Type B pancreatic cell (in vitro differentiated cells): ENCODE measurements around the gene TPCN2. TPM values are rescaled to one million over a fixed set of nuclear protein-coding genes. Genes with fewer than 3 reads are reported as not detected.
A peak's percentile ranks its signal among the peaks of the same experiment; 100 is the strongest.

Experiments used
- DNase-seq: peaks from one replicate; pipeline ENCODE4 v3.0.0; 2021; ENCODE audit warnings: mixed read lengths; ENCODE audit not compliant: unreplicated experiment; ENCODE audit errors: extremely low spot score
- H3K27ac Mint-ChIP-seq: 2 replicates; pipeline ENCODE4 v1.8.0; 2021; ENCODE audit warnings: mild to moderate bottlenecking, mixed read lengths
- H3K27me3 Mint-ChIP-seq: 2 replicates; pipeline ENCODE4 v1.8.0; 2021; ENCODE audit warnings: mixed read lengths
- H3K36me3 Mint-ChIP-seq: 2 replicates; pipeline ENCODE4 v1.8.0; 2021; ENCODE audit warnings: mixed read lengths
- H3K4me1 Mint-ChIP-seq: one replicate; pipeline ENCODE4 v1.8.0; 2021; ENCODE audit warnings: mixed read lengths; ENCODE audit not compliant: unreplicated experiment
- H3K4me3 Mint-ChIP-seq: 2 replicates; pipeline ENCODE4 v1.8.0; 2021; ENCODE audit warnings: mild to moderate bottlenecking, mixed read lengths
- H3K9me3 Mint-ChIP-seq: 2 replicates; pipeline ENCODE4 v1.8.0; 2021; ENCODE audit warnings: mixed read lengths
- total RNA-seq: library from RNA; stranded (reverse); gene quantifications from 2 replicates; pipeline ENCODE4 v1.2.1, GENCODE V29; 2021; ENCODE audit warnings: low replicate concordance
- TF ChIP-seq, protein P1 (sequence below): fragments of 200-600 bp; sonication (generic); conservative IDR thresholded peaks from 2 replicates; pipeline ENCODE4 v1.5.0; 2021; ENCODE audit warnings: antibody characterized with exemption, mild to moderate bottlenecking

TPCN2 gene
- total RNA-seq, 1 donor from 2014 or later, result 19.5 TPM

DNA sequence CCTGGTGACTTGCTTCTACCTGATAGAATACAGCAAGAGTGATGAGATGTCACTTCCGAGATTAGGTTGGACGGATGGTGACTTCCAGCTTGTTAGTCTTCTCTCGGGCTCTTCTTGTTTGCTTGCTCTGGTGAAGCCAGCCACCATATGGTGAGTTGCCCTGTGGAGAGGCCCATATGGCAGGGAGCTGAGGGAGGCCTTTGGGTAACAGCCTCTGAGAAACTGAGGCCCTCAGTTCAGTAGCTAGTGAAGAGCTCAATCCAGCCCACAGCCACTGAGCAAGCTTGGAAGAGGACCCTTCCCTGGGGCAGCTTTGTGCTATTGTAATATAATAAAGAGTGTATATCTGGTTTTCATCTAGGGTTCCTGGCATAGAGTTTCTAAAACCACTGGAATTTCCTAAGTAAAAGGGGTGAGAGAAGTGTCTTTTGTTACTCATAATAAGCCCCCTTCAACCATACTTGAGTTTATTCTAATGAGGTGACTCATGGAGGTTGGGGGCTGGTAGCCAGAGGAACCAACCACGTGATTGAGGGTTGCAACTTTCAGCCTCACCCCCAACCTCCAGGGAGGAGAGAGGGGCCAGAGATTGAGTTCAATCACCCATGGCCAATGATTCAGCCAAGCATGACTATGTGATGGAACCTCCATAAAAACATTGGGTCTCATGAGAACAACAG, 8.0 kb upstream of the TPCN2 start:
- DNase-seq, result no peak
- TF ChIP-seq, protein P1, sequence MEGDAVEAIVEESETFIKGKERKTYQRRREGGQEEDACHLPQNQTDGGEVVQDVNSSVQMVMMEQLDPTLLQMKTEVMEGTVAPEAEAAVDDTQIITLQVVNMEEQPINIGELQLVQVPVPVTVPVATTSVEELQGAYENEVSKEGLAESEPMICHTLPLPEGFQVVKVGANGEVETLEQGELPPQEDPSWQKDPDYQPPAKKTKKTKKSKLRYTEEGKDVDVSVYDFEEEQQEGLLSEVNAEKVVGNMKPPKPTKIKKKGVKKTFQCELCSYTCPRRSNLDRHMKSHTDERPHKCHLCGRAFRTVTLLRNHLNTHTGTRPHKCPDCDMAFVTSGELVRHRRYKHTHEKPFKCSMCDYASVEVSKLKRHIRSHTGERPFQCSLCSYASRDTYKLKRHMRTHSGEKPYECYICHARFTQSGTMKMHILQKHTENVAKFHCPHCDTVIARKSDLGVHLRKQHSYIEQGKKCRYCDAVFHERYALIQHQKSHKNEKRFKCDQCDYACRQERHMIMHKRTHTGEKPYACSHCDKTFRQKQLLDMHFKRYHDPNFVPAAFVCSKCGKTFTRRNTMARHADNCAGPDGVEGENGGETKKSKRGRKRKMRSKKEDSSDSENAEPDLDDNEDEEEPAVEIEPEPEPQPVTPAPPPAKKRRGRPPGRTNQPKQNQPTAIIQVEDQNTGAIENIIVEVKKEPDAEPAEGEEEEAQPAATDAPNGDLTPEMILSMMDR, result no peak
- Mint-ChIP-seq H3K27ac (no peak overlapping the region), H3K9me3 (no peaks in the 10 kb centered on the region), H3K4me3 (no peak overlapping the region), H3K36me3 (no peaks in the 10 kb centered on the region), H3K4me1 (peaks cover 21% of the 10 kb centered on the region), H3K27me3 (peaks cover 6% of the 10 kb centered on the region)

- Mint-ChIP-seq H3K4me3 (no peak overlapping the region), H3K36me3 (no peaks in the 10 kb centered on the region), H3K27ac (no peak overlapping the region), H3K27me3 (peaks cover 6% of the 10 kb centered on the region), H3K4me1 (peaks cover 21% of the 10 kb centered on the region), H3K9me3 (no peaks in the 10 kb centered on the region)
- TF ChIP-seq, protein P1, result no peak
- no peak for DNase-seq
Measured at GRCh38 chr11:69041516-69041915, 7.2 kb upstream of the TPCN2 start.

GRCh38 chr11:69044111-69045013, 4.4 kb upstream of the TPCN2 start:
- TF ChIP-seq, protein P1, result peak; percentile 57
- Mint-ChIP-seq H3K36me3 (no peaks in the 10 kb centered on the region), H3K27me3 (peaks cover 6% of the 10 kb centered on the region), H3K9me3 (no peaks in the 10 kb centered on the region), H3K4me1 (peaks cover 25% of the 10 kb centered on the region), H3K4me3 (no peak overlapping the region), H3K27ac (peak overlapping the region; percentile 61)
- DNase-seq, result no peak

GRCh38 chr11:69048031-69048693, 570 bp upstream of the TPCN2 start:
- Mint-ChIP-seq H3K9me3 (no peaks in the 10 kb centered on the region), H3K4me1 (peaks cover 24% of the 10 kb centered on the region), H3K4me3 (peak overlapping the region; percentile 82), H3K36me3 (no peaks in the 10 kb centered on the region), H3K27me3 (peaks cover 6% of the 10 kb centered on the region), H3K27ac (peak overlapping the region; percentile 78)
- TF ChIP-seq, protein P1, result no peak
- no peak for DNase-seq

- Mint-ChIP-seq H3K9me3 (no peaks in the 10 kb centered on the region), H3K27ac (peak overlapping the region; percentile 63), H3K4me3 (peak overlapping the region; percentile 80), H3K4me1 (peaks cover 19% of the 10 kb centered on the region), H3K36me3 (no peaks in the 10 kb centered on the region), H3K27me3 (peaks cover under 1% of the 10 kb centered on the region)
- DNase-seq, result no peak
- TF ChIP-seq, protein P1, result no peak
Measured at GRCh38 chr11:69049490-69049867, 747 bp downstream of the TPCN2 start.
